HG03565 (cell line): ENCODE data around the gene WDR43.

ENCODE experiments used
- ATAC-seq: cut with Tn5 transposase; IDR thresholded peaks from one replicate; pipeline ENCODE4 v1.9.1; 2021; ENCODE audit warnings: mild to moderate bottlenecking, moderate library complexity; ENCODE audit not compliant: unreplicated experiment

Gene WDR43

GRCh38 chr2:28909655-28910353 is 15.3 kb downstream of the WDR43 start:
- no peak for ATAC-seq

GRCh38 chr2:28915939-28916338 is 21.5 kb downstream of the WDR43 start:
- ATAC-seq, result no peak

GRCh38 chr2:28926847-28927246 is 32.4 kb downstream of the WDR43 start:
- no peak for ATAC-seq

GRCh38 chr2:28927469-28927868 is 33.0 kb downstream of the WDR43 start:
- ATAC-seq, result no peak

GRCh38 chr2:28927878-28928277 is 33.4 kb downstream of the WDR43 start:
- no peak for ATAC-seq

- ATAC-seq, result no peak
Measured at GRCh38 chr2:28929581-28929980, 35.1 kb downstream of the WDR43 start.

GRCh38 chr2:28930205-28930604 is 35.7 kb downstream of the WDR43 start:
- ATAC-seq, result no peak

- ATAC-seq, result no peak
Measured at GRCh38 chr2:28934769-28935168, 40.3 kb downstream of the WDR43 start.

GRCh38 chr2:28941008-28941407 is 46.5 kb downstream of the WDR43 start:
- no peak for ATAC-seq

GRCh38 chr2:28944535-28945248 is 50.2 kb downstream of the WDR43 start:
- ATAC-seq, result no peak

- ATAC-seq, result no peak
Measured at GRCh38 chr2:28948160-28948559, 53.7 kb downstream of the WDR43 start.

GRCh38 chr2:28949190-28949589 is 54.7 kb downstream of the WDR43 start:
- no peak for ATAC-seq

- ATAC-seq, result no peak
Measured at GRCh38 chr2:28949617-28950305, 55.3 kb downstream of the WDR43 start.

- ATAC-seq, result no peak
Measured at GRCh38 chr2:28950941-28951630, 56.6 kb downstream of the WDR43 start.

GRCh38 chr2:28951910-28952835 is 57.7 kb downstream of the WDR43 start:
- no peak for ATAC-seq

GRCh38 chr2:28952836-28953211 is 58.4 kb downstream of the WDR43 start:
- no peak for ATAC-seq

- ATAC-seq, result no peak
Measured at GRCh38 chr2:28955467-28955866, 61.0 kb downstream of the WDR43 start.

GRCh38 chr2:28956415-28956826 is 62.0 kb downstream of the WDR43 start:
- no peak for ATAC-seq

GRCh38 chr2:28956890-28957289 is 62.4 kb downstream of the WDR43 start:
- no peak for ATAC-seq

- no peak for ATAC-seq
Measured at GRCh38 chr2:28958689-28959088, 64.2 kb downstream of the WDR43 start.
